Ascending aorta (tissue), 2 donors: ENCODE measurements around the gene DRD3. TPM values are rescaled to one million over a fixed set of nuclear protein-coding genes. Genes with fewer than 3 reads are reported as not detected.

ENCODE experiments used
- DNase-seq, 2 donors: peaks; one replicate each; pipeline ENCODE4 v3.0.0-alpha.2; 2019; ENCODE audit warnings: low spot score in 2 of 2
- H3K27ac ChIP-seq, 2 donors: fragments of 200-600 bp; sonication (generic); one replicate each; pipeline ENCODE4 v1.5.1; 2016 to 2017; ENCODE audit warnings: mild to moderate bottlenecking in 1 of 2
- H3K27me3 ChIP-seq: fragments of 200-600 bp; sonication (generic); one replicate; pipeline ENCODE4 v1.5.1; 2017
- H3K36me3 ChIP-seq, 2 donors: fragments of 200-600 bp; sonication (generic); one replicate each; pipeline ENCODE4 v1.5.1; 2016
- H3K4me1 ChIP-seq, 2 donors: fragments of 200-600 bp; sonication (generic); one replicate each; pipeline ENCODE4 v1.5.1; 2016 to 2017; ENCODE audit warnings: mild to moderate bottlenecking in 1 of 2
- H3K4me3 ChIP-seq, 2 donors: fragments of 200-600 bp; sonication (generic); one replicate each; pipeline ENCODE4 v1.5.1; 2016 to 2017; ENCODE audit warnings: mild to moderate bottlenecking in 1 of 2
- H3K9me3 ChIP-seq, 2 donors: fragments of 200-600 bp; sonication (generic); one replicate each; pipeline ENCODE4 v1.5.1; 2016
- intact Hi-C: fragments of 100-400 bp; cut with DNase I; formaldehyde crosslinking; loops from one replicate; pipeline ENCODE4 v1.15.1; 2023
- total RNA-seq: library from RNA; depleted of rRNA; stranded (reverse); fragments of >200 nt; gene quantifications from one replicate; pipeline ENCODE4 v1.1.0, GENCODE V29; 2016
- TF ChIP-seq, protein P1 (sequence below), 3 experiments: fragments of 200-600 bp in 2 of 3; fragments of 450-650 bp in 1 of 3; sonication (generic) in 2 of 3; IDR thresholded peaks; one replicate each; pipeline ENCODE4 v1.5.1; 2016 to 2019; ENCODE audit warnings: antibody characterized with exemption in 3 of 3, mild to moderate bottlenecking in 1 of 3, moderate library complexity in 1 of 3

The DRD3 gene
- total RNA-seq, 1 donor from 2014 or later = not detected

DNA sequence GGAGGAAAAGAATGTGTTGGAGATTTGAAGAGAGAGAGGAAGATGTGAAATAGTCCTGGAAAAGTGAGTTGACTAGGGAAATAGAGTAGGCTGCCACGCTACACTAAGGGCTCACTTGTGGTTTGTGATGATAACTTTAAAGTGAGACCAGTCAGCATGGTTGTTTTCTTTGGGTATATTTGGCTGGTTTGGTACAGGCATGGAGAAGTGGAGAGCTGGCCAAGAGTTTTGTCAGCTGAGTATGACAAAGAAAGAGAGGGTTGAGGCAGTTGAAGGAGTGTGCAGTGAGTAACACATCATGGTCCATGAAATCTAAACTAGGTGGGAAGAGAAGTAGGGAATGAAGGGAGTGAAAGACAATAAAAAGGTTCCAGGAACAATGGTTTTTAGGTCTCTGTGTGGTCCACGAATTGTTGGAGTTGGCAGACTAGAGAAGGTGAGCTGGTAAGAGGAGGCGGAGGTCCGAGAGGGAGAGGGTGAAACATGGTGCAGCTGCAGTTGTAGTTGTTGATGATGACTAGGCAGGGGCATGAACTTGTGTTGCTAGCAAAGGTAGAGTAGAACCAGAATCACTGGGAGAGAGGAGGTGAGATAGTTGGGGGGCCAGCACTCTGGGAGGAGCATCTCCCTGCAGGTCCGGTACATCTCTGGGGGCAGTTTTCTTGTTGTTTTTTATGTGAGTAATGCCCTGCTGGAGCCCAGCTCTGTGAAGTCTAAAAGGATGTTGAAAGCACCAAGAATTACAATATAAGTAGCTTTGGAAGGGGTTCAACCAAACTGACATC is 37.5 kb upstream of the DRD3 start:
- Histone ChIP-seq H3K27me3 (no peaks in the 10 kb centered on the region), H3K9me3 (no peaks in the 10 kb centered on the region), H3K27ac (no peak overlapping the region), H3K36me3 (no peaks in the 10 kb centered on the region), H3K4me3 (no peak overlapping the region), H3K4me1 (no peaks in the 10 kb centered on the region)
- no peak for DNase-seq
- TF ChIP-seq, protein P1, sequence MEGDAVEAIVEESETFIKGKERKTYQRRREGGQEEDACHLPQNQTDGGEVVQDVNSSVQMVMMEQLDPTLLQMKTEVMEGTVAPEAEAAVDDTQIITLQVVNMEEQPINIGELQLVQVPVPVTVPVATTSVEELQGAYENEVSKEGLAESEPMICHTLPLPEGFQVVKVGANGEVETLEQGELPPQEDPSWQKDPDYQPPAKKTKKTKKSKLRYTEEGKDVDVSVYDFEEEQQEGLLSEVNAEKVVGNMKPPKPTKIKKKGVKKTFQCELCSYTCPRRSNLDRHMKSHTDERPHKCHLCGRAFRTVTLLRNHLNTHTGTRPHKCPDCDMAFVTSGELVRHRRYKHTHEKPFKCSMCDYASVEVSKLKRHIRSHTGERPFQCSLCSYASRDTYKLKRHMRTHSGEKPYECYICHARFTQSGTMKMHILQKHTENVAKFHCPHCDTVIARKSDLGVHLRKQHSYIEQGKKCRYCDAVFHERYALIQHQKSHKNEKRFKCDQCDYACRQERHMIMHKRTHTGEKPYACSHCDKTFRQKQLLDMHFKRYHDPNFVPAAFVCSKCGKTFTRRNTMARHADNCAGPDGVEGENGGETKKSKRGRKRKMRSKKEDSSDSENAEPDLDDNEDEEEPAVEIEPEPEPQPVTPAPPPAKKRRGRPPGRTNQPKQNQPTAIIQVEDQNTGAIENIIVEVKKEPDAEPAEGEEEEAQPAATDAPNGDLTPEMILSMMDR (IDR thresholded peaks at IDR 0.05) = no peak
- intact Hi-C loops = no loop called here

DNA sequence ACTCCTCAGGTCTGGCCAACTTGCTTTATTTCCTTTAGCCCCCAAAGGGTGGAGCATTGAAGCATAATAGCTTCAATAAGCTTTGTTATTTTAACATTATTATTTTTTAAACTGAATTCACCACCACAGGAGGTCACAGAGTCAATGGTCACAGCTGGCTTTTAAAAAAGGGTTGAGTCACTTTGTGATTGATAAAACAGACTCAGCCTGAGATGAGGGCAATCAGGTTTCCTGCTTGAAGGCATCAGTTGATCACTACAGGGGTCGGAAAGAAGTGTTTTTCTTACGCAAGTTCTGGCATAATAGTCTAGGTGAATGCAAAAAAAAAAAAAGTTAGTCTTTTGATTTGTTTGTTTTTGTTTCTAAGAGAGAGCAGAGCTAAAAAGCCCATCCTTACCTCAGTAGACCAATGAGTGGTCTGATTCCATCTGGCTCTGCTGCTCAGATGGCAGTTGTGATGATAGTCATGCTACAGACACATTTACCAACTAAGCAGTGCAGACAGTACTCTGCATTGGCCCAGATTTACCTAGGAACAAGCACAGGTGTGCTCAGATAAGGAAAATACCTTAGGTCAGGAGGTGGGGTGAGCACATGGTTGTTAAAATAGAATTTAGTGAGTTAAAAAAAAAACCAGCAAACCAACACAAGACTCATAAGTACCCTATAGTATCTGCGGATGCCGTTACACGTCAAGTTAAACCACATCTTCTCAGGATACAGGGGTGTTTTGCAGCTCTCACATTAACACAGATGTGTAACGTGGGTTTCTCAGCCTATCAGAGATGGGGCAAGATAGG is 35.9 kb upstream of the DRD3 start:
- Histone ChIP-seq H3K27me3 (no peaks in the 10 kb centered on the region), H3K9me3 (no peaks in the 10 kb centered on the region), H3K4me1 (no peaks in the 10 kb centered on the region), H3K4me3 (peak overlapping the region in 1 of 2 donors; percentile 25), H3K27ac (no peak overlapping the region), H3K36me3 (no peaks in the 10 kb centered on the region)
- intact Hi-C loops = no loop called here
- TF ChIP-seq, protein P1 (IDR thresholded peaks at IDR 0.05) = no peak
- DNase-seq = no peak

DNA sequence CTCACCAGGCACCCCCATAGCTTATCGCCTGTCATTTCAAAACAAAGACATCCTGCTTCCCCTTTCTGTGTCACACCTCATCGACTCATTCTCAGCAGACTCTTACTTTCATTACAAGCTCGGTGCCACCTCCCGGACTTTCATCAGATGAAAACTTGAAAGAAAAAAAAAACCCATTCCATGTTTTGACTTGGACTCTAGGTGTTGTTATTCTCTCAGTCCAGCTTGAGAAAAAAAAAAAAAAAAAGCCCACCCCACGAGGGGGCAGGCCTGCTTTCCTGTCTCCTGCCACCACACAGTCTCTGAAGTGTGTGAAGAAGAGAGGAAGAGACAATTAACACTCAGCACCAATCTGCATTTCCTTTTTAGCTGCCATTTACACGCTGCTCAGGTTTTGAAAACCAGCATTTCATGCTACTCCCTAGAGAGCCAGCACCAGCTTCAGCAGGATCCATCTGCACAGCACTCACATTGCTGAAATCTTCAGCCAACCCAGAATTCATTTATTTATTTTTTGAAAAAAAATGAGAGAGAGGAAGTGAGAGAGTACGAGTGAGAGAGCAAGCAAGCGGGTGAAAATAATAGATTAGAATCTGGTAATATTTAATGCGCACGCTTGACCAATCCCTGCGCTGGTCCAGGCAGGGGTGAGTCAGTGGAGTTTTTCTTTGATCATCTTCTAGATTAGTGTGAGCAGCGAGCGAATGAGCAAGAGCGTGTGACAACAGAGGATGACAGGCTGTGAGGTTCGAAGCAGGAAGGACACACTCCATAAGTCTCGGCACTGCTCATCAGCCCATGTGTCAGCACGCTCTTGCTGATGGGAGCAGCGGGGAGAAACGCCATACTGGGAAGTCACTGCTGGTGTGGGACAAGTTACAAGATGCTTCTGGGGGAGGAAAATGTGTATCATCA is 35.0 kb upstream of the DRD3 start:
- intact Hi-C loops = no loop called here
- no peak overlapping the region for H3K27ac ChIP-seq
- TF ChIP-seq, protein P1 (IDR thresholded peaks at IDR 0.05) = no peak

DNA sequence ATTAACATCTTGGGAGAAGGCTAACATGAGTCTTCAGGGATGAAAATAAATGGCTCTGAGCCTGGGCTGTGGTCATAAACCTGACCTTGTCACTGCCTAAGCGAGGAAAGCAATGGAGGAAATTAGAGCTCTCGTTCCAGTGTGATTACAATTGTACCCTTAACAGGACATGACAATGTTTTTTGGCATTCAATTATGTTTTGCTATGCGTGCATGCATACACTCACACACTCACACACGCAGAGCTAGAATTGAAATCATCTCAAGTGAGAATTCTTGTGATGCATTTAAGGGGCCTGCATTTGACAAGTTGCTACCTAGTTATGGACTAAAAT is 34.4 kb upstream of the DRD3 start:
- Histone ChIP-seq H3K4me3 (no peak overlapping the region), H3K9me3 (no peaks in the 10 kb centered on the region), H3K36me3 (no peaks in the 10 kb centered on the region), H3K27ac (no peak overlapping the region), H3K27me3 (no peaks in the 10 kb centered on the region), H3K4me1 (no peaks in the 10 kb centered on the region)
- TF ChIP-seq, protein P1 (IDR thresholded peaks at IDR 0.05) = no peak
- intact Hi-C loops = no loop called here
- DNase-seq = no peak

More for the DNA sequence above, 35.0 kb upstream of the DRD3 start:
- H3K36me3 ChIP-seq = no peaks in the 10 kb centered on the region
- H3K27me3 ChIP-seq = no peaks in the 10 kb centered on the region
- DNase-seq = no peak
- peak overlapping the region in 1 of 2 donors; percentile 25 for H3K4me3 ChIP-seq
- no peaks in the 10 kb centered on the region for H3K4me1 ChIP-seq
- no peaks in the 10 kb centered on the region for H3K9me3 ChIP-seq

DNA sequence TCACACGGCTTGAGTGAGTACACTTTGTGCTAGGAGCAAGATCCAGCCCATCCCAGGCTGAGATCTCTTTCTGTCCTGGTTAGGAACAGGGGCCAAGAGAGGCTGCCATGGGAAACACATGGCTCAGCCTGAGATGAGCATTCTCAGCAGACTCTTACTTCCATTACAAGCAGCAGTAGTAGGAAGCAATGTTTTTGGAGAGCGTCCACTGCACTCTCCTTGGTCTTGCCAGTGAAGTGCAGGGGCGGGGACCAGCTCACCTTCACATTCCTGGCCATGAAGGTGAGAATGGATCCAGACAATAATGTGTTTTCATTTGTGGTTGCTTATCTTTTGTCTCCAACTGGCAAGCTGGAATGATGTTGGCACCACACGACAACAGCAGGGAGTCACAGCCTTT is 33.8 kb upstream of the DRD3 start:
- Histone ChIP-seq H3K27me3 (no peaks in the 10 kb centered on the region), H3K27ac (no peak overlapping the region), H3K36me3 (no peaks in the 10 kb centered on the region), H3K4me1 (no peaks in the 10 kb centered on the region), H3K4me3 (no peak overlapping the region), H3K9me3 (no peaks in the 10 kb centered on the region)
- TF ChIP-seq, protein P1 (IDR thresholded peaks at IDR 0.05) = no peak
- intact Hi-C loops = no loop called here
- DNase-seq = no peak
